Loucy (cell line): ENCODE measurements around the gene ADGRL3.

Experiments
- EZH2phosphoT487 ChIP-seq: fragments of 200-600 bp; IDR thresholded peaks from 2 replicates; pipeline ENCODE4 v1.6.1; 2018; ENCODE audit warnings: antibody characterized with exemption, mild to moderate bottlenecking, moderate library complexity, borderline replicate concordance
- TF ChIP-seq, protein P1 (sequence below): fragments of 200-600 bp; sonication (generic); conservative IDR thresholded peaks from 2 replicates; pipeline ENCODE4 v1.5.1; 2014; ENCODE audit warnings: mild to moderate bottlenecking, antibody characterized with exemption, low read length

DNA sequence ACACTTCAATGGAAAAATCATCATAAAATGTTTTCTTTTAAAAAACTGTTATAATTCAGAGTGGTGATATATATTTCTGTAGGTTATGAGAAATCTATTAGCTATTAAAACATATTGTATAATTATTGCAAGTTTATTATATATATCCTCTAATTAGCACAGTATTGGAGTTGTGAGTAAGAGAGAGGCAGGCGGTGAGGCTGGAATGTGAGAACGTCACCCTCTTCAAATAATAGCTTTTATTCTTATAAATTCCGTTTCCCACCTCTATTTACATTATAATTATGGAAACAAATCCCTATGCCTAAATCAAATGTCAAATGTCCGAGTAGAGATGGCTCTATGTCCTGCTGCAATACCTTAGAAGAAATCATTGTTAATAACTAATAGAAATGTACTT, 292.9 kb downstream of the ADGRL3 start:
- TF ChIP-seq, protein P1, sequence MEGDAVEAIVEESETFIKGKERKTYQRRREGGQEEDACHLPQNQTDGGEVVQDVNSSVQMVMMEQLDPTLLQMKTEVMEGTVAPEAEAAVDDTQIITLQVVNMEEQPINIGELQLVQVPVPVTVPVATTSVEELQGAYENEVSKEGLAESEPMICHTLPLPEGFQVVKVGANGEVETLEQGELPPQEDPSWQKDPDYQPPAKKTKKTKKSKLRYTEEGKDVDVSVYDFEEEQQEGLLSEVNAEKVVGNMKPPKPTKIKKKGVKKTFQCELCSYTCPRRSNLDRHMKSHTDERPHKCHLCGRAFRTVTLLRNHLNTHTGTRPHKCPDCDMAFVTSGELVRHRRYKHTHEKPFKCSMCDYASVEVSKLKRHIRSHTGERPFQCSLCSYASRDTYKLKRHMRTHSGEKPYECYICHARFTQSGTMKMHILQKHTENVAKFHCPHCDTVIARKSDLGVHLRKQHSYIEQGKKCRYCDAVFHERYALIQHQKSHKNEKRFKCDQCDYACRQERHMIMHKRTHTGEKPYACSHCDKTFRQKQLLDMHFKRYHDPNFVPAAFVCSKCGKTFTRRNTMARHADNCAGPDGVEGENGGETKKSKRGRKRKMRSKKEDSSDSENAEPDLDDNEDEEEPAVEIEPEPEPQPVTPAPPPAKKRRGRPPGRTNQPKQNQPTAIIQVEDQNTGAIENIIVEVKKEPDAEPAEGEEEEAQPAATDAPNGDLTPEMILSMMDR: no peak
- no peak for TF ChIP-seq EZH2phosphoT487
